Measurements from ENCODE around the gene ZSCAN21. TPM values are rescaled to one million over a fixed set of nuclear protein-coding genes. Genes with fewer than 3 reads are reported as not detected.

ZSCAN21 gene
- 10.3 and 10.6 TPM in 2 replicates for polyA plus RNA-seq (2011; rRNA removed)
- 6.7 and 8.0 TPM in 2 replicates for polyA minus RNA-seq (2011; rRNA and poly(A)+ RNA removed)

- CTCF ChIA-PET: interaction anchor here (0.7 to 1.6 kb wide), 5 partner anchors 9 to 81 kb away, joined by 3 to 5 read pairs (median 3); no protein-coding TSS in a partner anchor
- no peaks in the 10 kb centered on the region for H3K27me3 ChIP-seq (ENCODE audit: control insufficient read depth, insufficient read depth, low read length)
- POLR2A ChIA-PET: no interaction called here
- H3K4me3 ChIP-seq (ENCODE audit: low read depth, low read length): peak within 1 kb of the TSS; percentile 82
- no peak for DNase-seq (ENCODE audit: low read depth)
- TF ChIP-seq, protein P1, sequence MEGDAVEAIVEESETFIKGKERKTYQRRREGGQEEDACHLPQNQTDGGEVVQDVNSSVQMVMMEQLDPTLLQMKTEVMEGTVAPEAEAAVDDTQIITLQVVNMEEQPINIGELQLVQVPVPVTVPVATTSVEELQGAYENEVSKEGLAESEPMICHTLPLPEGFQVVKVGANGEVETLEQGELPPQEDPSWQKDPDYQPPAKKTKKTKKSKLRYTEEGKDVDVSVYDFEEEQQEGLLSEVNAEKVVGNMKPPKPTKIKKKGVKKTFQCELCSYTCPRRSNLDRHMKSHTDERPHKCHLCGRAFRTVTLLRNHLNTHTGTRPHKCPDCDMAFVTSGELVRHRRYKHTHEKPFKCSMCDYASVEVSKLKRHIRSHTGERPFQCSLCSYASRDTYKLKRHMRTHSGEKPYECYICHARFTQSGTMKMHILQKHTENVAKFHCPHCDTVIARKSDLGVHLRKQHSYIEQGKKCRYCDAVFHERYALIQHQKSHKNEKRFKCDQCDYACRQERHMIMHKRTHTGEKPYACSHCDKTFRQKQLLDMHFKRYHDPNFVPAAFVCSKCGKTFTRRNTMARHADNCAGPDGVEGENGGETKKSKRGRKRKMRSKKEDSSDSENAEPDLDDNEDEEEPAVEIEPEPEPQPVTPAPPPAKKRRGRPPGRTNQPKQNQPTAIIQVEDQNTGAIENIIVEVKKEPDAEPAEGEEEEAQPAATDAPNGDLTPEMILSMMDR (IDR thresholded peaks at IDR 0.05; ENCODE audit: insufficient read depth, low read depth, low read length): peak; percentile 38
- no peaks in the 10 kb centered on the region; the same call in 1 of the 2 replicates for H3K36me3 ChIP-seq (ENCODE audit: control insufficient read depth, insufficient read depth, low read length)
Measured at GRCh38 chr7:100049441-100050291, at the start of gene ZSCAN21. Gene ZSCAN21 (plus strand): TSS chr7:100049774. CDS start chr7:100057007, 7,233 bp downstream.

- Histone ChIP-seq H3K27me3 (ENCODE audit: control insufficient read depth, insufficient read depth, low read length) (peaks cover 2% of the 10 kb centered on the region; the same call in 1 of the 2 replicates), H3K36me3 (ENCODE audit: control insufficient read depth, insufficient read depth, low read length) (no peaks in the 10 kb centered on the region), H3K4me3 (ENCODE audit: low read depth, low read length) (no peak overlapping the region)
- TF ChIP-seq, protein P1 (IDR thresholded peaks at IDR 0.05; ENCODE audit: insufficient read depth, low read depth, low read length): no peak
- ChIA-PET POLR2A (no interaction called here), CTCF (no interaction called here)
- DNase-seq (ENCODE audit: low read depth): no peak
Measured at GRCh38 chr7:100000239-100000638, 49.3 kb upstream of the ZSCAN21 start.

GRCh38 chr7:100003711-100004661 lies 45.6 kb upstream of the ZSCAN21 start:
- ChIA-PET CTCF (interaction anchor here (0.6 to 2.9 kb wide), 5 partner anchors 10 to 40 kb away, joined by 3 to 13 read pairs (median 3); no protein-coding TSS in a partner anchor), POLR2A (no interaction called here)
- Histone ChIP-seq H3K27me3 (ENCODE audit: control insufficient read depth, insufficient read depth, low read length) (peaks cover 2% of the 10 kb centered on the region; the same call in 1 of the 2 replicates), H3K4me3 (ENCODE audit: low read depth, low read length) (no peak overlapping the region), H3K36me3 (ENCODE audit: control insufficient read depth, insufficient read depth, low read length) (no peaks in the 10 kb centered on the region)
- TF ChIP-seq, protein P1 (IDR thresholded peaks at IDR 0.05; ENCODE audit: insufficient read depth, low read depth, low read length): no peak
- DNase-seq (ENCODE audit: low read depth): no peak

DNA sequence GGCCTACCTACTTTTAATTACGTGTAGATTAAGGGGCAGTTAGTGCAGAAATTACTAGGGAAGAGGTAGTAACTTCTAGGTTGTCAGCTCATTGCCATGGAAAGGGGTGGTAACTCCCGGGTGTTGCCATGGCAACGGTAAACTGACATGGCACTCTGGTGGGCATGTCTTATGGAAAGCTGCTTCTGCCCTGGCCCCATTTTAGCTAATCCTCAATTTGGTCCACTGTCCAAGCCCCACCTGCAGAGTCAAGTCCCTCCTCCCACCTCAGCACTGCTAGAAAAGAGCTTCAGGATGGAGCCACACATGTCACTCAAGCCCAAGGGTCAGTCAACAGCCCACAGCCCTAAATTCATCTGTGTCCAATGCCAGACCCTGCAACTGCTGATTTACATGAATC lies 41.7 kb upstream of the ZSCAN21 start:
- no peak for DNase-seq (ENCODE audit: low read depth)
- ChIA-PET CTCF (interaction anchor here (0.6 to 1.6 kb wide), 3 partner anchors 14 to 27 kb away, joined by 3 to 5 read pairs (median 4); no protein-coding TSS in a partner anchor), POLR2A (no interaction called here)
- no peaks in the 10 kb centered on the region for H3K36me3 ChIP-seq (ENCODE audit: control insufficient read depth, insufficient read depth, low read length)
- peaks cover 5% of the 10 kb centered on the region for H3K27me3 ChIP-seq (ENCODE audit: control insufficient read depth, insufficient read depth, low read length)
- TF ChIP-seq, protein P1 (IDR thresholded peaks at IDR 0.05; ENCODE audit: insufficient read depth, low read depth, low read length): no peak
- H3K4me3 ChIP-seq (ENCODE audit: low read depth, low read length): no peak overlapping the region
